AG04450 (cell line): ENCODE measurements around the gene INO80D. TPM values are rescaled to one million over a fixed set of nuclear protein-coding genes. Genes with fewer than 3 reads are reported as not detected.
"Not testable (repeated sequence)": the region's sequence is repeated elsewhere in the genome, so short reads cannot be mapped to it uniquely, and the experiment has no call there.

Experiments used
- CTCF ChIA-PET: fragments of 300-600, 350-600 bp; formaldehyde crosslinking; extraction: SDS; loops from one replicate; lab custom pipeline; 2022; ENCODE audit warnings: antibody characterized with exemption, inconsistent platforms; lab: Charles Lee
- POLR2A ChIA-PET: fragments of 350-600 bp; formaldehyde crosslinking; extraction: SDS; loops from one replicate; lab custom pipeline; 2021; ENCODE audit warnings: antibody characterized with exemption, inconsistent platforms; lab: Yijun Ruan, JAX
- DNase-seq: peaks from one replicate; pipeline ENCODE4 v3.0.0-alpha.2; 2011; ENCODE audit warnings: low read depth, low spot score
- H3K27ac ChIP-seq: one replicate; pipeline ENCODE4 v1.5.1; 2012; ENCODE audit warnings: low read depth, low read length, control low read depth
- H3K27me3 ChIP-seq: one replicate; pipeline ENCODE4 v1.6.0; 2012; ENCODE audit warnings: low read length; ENCODE audit not compliant: control insufficient read depth, insufficient read depth
- H3K4me3 ChIP-seq: 2 replicates; pipeline ENCODE4 v1.5.1; 2011; ENCODE audit warnings: mild to moderate bottlenecking, low read depth, low read length, control low read depth
- H3K9me3 ChIP-seq: 2 replicates; pipeline ENCODE4 v1.5.1; 2012; ENCODE audit warnings: low read length; ENCODE audit not compliant: control insufficient read depth, insufficient read depth
- CTCF ChIP-seq: IDR thresholded peaks from 2 replicates; pipeline ENCODE4 v1.5.1; 2011; ENCODE audit warnings: low read depth, low read length, control low read depth, inconsistent platforms
- polyA plus RNA-seq: library from polyadenylated mRNA; depleted of rRNA; stranded (reverse); fragments of >200 nt; gene quantifications from 2 replicates; pipeline ENCODE4 v1.2.3, GENCODE V29; 2011

The INO80D gene
- polyA plus RNA-seq, 1 experiment = 3.4 TPM

- H3K27me3 ChIP-seq = no peaks in the 10 kb centered on the region
- CTCF ChIA-PET = interaction anchor here (0.8 to 1.0 kb wide), 2 partner anchors 47 to 773 kb away, joined by 3 read pairs; no protein-coding TSS in a partner anchor
These were observed 90.7 kb downstream of the INO80D start for GRCh38 chr2:205995260-205995659.

GRCh38 chr2:205994344-205994743 is 91.6 kb downstream of the INO80D start:
- no peak overlapping the region for H3K4me3 ChIP-seq
- TF ChIP-seq CTCF = no peak
- H3K9me3 ChIP-seq = no peaks in the 10 kb centered on the region
- H3K27me3 ChIP-seq = no peaks in the 10 kb centered on the region
- ChIA-PET POLR2A (no interaction called here), CTCF (interaction anchor here (1.2 kb wide), 1 partner anchor 46 kb away, joined by 4 read pairs; no protein-coding TSS in a partner anchor)
- H3K27ac ChIP-seq = no peak overlapping the region
- no peak for DNase-seq

More at GRCh38 chr2:205995260-205995659, 90.7 kb downstream of the INO80D start:
- no peak for DNase-seq
- no peaks in the 10 kb centered on the region for H3K9me3 ChIP-seq
- no peak overlapping the region for H3K27ac ChIP-seq
- 0 out of 2 replicates have a peak, but pooled peaks have one; percentile 12 for TF ChIP-seq CTCF
- no peak overlapping the region for H3K4me3 ChIP-seq
- POLR2A ChIA-PET = no interaction called here

- TF ChIP-seq CTCF = no peak
These were observed 95.9 kb downstream of the INO80D start for GRCh38 chr2:205990104-205990503.

GRCh38 chr2:205989271-205990071 is 96.5 kb downstream of the INO80D start:
- CTCF ChIA-PET = interaction anchor here (0.6 to 1.1 kb wide), 3 partner anchors 16 to 172 kb away, joined by 3 to 4 read pairs (median 4); no protein-coding TSS in a partner anchor
- POLR2A ChIA-PET = interaction anchor here (0.6 kb wide), 1 partner anchor 430 kb away, joined by 4 read pairs; no protein-coding TSS in a partner anchor
- no peak for TF ChIP-seq CTCF

More at GRCh38 chr2:205990104-205990503, 95.9 kb downstream of the INO80D start:
- DNase-seq = no peak
- Histone ChIP-seq H3K27me3 (no peaks in the 10 kb centered on the region), H3K9me3 (no peaks in the 10 kb centered on the region), H3K4me3 (no peak overlapping the region), H3K27ac (no peak overlapping the region)
- POLR2A ChIA-PET = no interaction called here
- CTCF ChIA-PET = no interaction called here

GRCh38 chr2:205988681-205989080 is 97.3 kb downstream of the INO80D start:
- ChIA-PET CTCF (interaction anchor here (0.6 to 1.1 kb wide), 4 partner anchors 8 to 172 kb away, joined by 3 to 4 read pairs (median 4); no protein-coding TSS in a partner anchor), POLR2A (interaction anchor here (0.6 kb wide), 1 partner anchor 429 kb away, joined by 4 read pairs; no protein-coding TSS in a partner anchor)
- H3K27ac ChIP-seq, H3K27me3 ChIP-seq, H3K9me3 ChIP-seq, H3K4me3 ChIP-seq, DNase-seq: not testable (repeated sequence)

More at GRCh38 chr2:205989271-205990071, 96.5 kb downstream of the INO80D start:
- no peaks in the 10 kb centered on the region for H3K27me3 ChIP-seq
- no peak for DNase-seq
- no peaks in the 10 kb centered on the region for H3K9me3 ChIP-seq
- H3K27ac ChIP-seq = no peak overlapping the region
- no peak overlapping the region for H3K4me3 ChIP-seq
